ENCODE measurements around the gene RHBDD3. TPM values are rescaled to one million over a fixed set of nuclear protein-coding genes. Genes with fewer than 3 reads are reported as not detected.

The RHBDD3 gene
- total RNA-seq, 1 experiment from 2014 or later: 49.6 TPM

GRCh38 chr22:29313576-29314466 is 46.0 kb upstream of the RHBDD3 start:
- H3K9me3 ChIP-seq (ENCODE audit: control insufficient read depth, insufficient read depth, low read depth, low read length): no peaks in the 10 kb centered on the region
- no peaks in the 10 kb centered on the region for H3K36me3 ChIP-seq (ENCODE audit: control insufficient read depth, insufficient read depth, low read length)
- ATAC-seq (no peak), DNase-seq (ENCODE audit: low read depth, low spot score) (no peak)
- TF ChIP-seq REST (IDR thresholded peaks at IDR 0.05; ENCODE audit: insufficient read depth in 1 of 2, low read depth in 2 of 2, low read length in 1 of 2) (no peak), POLR2AphosphoS5 (IDR thresholded peaks at IDR 0.05; ENCODE audit: low read depth, low read length) (no peak), SIN3A (IDR thresholded peaks at IDR 0.05; ENCODE audit: borderline replicate concordance, insufficient read depth, low read depth, low read length) (no peak), TCF7L2 (IDR thresholded peaks at IDR 0.05; ENCODE audit: low read depth, low read length) (no peak)
- TF ChIP-seq, protein P1, sequence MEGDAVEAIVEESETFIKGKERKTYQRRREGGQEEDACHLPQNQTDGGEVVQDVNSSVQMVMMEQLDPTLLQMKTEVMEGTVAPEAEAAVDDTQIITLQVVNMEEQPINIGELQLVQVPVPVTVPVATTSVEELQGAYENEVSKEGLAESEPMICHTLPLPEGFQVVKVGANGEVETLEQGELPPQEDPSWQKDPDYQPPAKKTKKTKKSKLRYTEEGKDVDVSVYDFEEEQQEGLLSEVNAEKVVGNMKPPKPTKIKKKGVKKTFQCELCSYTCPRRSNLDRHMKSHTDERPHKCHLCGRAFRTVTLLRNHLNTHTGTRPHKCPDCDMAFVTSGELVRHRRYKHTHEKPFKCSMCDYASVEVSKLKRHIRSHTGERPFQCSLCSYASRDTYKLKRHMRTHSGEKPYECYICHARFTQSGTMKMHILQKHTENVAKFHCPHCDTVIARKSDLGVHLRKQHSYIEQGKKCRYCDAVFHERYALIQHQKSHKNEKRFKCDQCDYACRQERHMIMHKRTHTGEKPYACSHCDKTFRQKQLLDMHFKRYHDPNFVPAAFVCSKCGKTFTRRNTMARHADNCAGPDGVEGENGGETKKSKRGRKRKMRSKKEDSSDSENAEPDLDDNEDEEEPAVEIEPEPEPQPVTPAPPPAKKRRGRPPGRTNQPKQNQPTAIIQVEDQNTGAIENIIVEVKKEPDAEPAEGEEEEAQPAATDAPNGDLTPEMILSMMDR (IDR thresholded peaks at IDR 0.05): no peak
- POLR2A ChIA-PET: no interaction called here
- intact Hi-C loops (cut with micrococcal nuclease; ENCODE audit: unreplicated experiment): no loop called here
- in situ Hi-C loops (cut with HindIII; ENCODE audit: low pct_unique_long_range_greater_than_20kb, low sequenced_read_pairs): no loop called here
- peaks cover 14% of the 10 kb centered on the region for H3K4me1 ChIP-seq (ENCODE audit: control insufficient read depth, insufficient read depth, low read length)
- no peaks in the 10 kb centered on the region for H3K27me3 ChIP-seq (ENCODE audit: control insufficient read depth, insufficient read depth, low read length)
- BruUV-seq (replicated peaks): no TSS peak
- CTCF ChIA-PET: interaction anchor here (0.6 kb wide), 1 partner anchor 13 kb away, joined by 5 read pairs; no protein-coding TSS in a partner anchor
- no peak overlapping the region for H3K27ac ChIP-seq (ENCODE audit: low read length)
- H3K4me3 ChIP-seq (ENCODE audit: low read depth in 2 of 2, low read length in 2 of 2): peak overlapping the region in 1 of 2 experiments; percentile 36; a peak in 1 of 4 replicates

GRCh38 chr22:29313126-29313575 is 45.4 kb upstream of the RHBDD3 start:
- no peak overlapping the region for H3K4me3 ChIP-seq (ENCODE audit: low read depth in 2 of 2, low read length in 2 of 2)
- H3K4me1 ChIP-seq (ENCODE audit: control insufficient read depth, insufficient read depth, low read length): peaks cover 18% of the 10 kb centered on the region
- no peak overlapping the region for H3K27ac ChIP-seq (ENCODE audit: low read length)
- no peaks in the 10 kb centered on the region for H3K36me3 ChIP-seq (ENCODE audit: control insufficient read depth, insufficient read depth, low read length)
- no TSS peak for BruUV-seq (replicated peaks)
- POLR2A ChIA-PET: no interaction called here
- no peaks in the 10 kb centered on the region for H3K9me3 ChIP-seq (ENCODE audit: control insufficient read depth, insufficient read depth, low read depth, low read length)
- CTCF ChIA-PET: no interaction called here
- TF ChIP-seq POLR2AphosphoS5 (IDR thresholded peaks at IDR 0.05; ENCODE audit: low read depth, low read length): no peak
- TF ChIP-seq SIN3A (IDR thresholded peaks at IDR 0.05; ENCODE audit: borderline replicate concordance, insufficient read depth, low read depth, low read length): no peak
- TF ChIP-seq, protein P1 (IDR thresholded peaks at IDR 0.05): peak; percentile 75
- no peaks in the 10 kb centered on the region for H3K27me3 ChIP-seq (ENCODE audit: control insufficient read depth, insufficient read depth, low read length)
- in situ Hi-C loops (cut with HindIII; ENCODE audit: low pct_unique_long_range_greater_than_20kb, low sequenced_read_pairs): no loop called here
- intact Hi-C loops (cut with micrococcal nuclease; ENCODE audit: unreplicated experiment): no loop called here
- DNase-seq (ENCODE audit: low read depth, low spot score) (no peak), ATAC-seq (no peak)

All from Panc1 (cell line).